Fibroblast of the aortic adventitia (primary cell): ENCODE measurements around the gene FBXO44. TPM values are rescaled to one million over a fixed set of nuclear protein-coding genes. Genes with fewer than 3 reads are reported as not detected.

Experiments used
- DNase-seq: peaks from one replicate; pipeline ENCODE4 v3.0.0-alpha.2; 2010; ENCODE audit warnings: low read depth
- H3K4me3 ChIP-seq: 2 replicates; pipeline ENCODE4 v1.5.1; 2011; ENCODE audit warnings: low read depth, mild to moderate bottlenecking, control low read depth, low read length, moderate library complexity
- total RNA-seq: library from RNA; depleted of rRNA; stranded (reverse); fragments of >200 nt; gene quantifications from 2 replicates; pipeline ENCODE4 v1.2.3, GENCODE V29; 2012; ENCODE audit warnings: low replicate concordance
- TF ChIP-seq, protein P1 (sequence below): IDR thresholded peaks from 2 replicates; pipeline ENCODE4 v1.5.1; 2011; ENCODE audit warnings: mild to moderate bottlenecking, low read length, control low read depth, inconsistent platforms; ENCODE audit not compliant: insufficient read depth

The FBXO44 gene
- total RNA-seq, 1 donor, result 8.1 TPM

DNA sequence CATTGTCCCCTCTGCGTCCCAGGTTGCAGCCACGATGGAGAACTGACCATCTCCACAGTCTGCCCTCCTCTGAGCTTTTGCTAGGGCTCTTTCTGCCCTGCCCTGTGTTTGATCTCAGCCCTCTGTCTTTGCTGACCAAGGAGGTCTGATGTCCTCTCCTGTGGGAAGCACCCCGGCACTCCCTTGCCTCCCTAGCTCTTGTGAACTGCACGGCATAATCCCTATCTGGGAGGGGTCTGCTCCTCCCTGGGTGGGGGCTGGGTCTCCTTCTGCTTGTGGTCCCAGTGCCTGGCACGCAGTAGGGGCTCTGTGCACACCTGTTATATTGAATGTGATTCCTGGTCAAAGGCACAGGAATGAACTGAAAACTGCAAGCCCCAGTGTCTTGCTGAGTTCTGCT lies 39.2 kb downstream of the FBXO44 start:
- H3K4me3 ChIP-seq, result no peak overlapping the region
- TF ChIP-seq, protein P1, sequence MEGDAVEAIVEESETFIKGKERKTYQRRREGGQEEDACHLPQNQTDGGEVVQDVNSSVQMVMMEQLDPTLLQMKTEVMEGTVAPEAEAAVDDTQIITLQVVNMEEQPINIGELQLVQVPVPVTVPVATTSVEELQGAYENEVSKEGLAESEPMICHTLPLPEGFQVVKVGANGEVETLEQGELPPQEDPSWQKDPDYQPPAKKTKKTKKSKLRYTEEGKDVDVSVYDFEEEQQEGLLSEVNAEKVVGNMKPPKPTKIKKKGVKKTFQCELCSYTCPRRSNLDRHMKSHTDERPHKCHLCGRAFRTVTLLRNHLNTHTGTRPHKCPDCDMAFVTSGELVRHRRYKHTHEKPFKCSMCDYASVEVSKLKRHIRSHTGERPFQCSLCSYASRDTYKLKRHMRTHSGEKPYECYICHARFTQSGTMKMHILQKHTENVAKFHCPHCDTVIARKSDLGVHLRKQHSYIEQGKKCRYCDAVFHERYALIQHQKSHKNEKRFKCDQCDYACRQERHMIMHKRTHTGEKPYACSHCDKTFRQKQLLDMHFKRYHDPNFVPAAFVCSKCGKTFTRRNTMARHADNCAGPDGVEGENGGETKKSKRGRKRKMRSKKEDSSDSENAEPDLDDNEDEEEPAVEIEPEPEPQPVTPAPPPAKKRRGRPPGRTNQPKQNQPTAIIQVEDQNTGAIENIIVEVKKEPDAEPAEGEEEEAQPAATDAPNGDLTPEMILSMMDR, result no peak
- no peak for DNase-seq

GRCh38 chr1:11695861-11696260 lies 41.2 kb downstream of the FBXO44 start:
- H3K4me3 ChIP-seq, result no peak overlapping the region
- DNase-seq, result no peak
- TF ChIP-seq, protein P1, result no peak

GRCh38 chr1:11697188-11697892 lies 42.7 kb downstream of the FBXO44 start:
- TF ChIP-seq, protein P1, result no peak
- no peak overlapping the region for H3K4me3 ChIP-seq
- no peak for DNase-seq

DNA sequence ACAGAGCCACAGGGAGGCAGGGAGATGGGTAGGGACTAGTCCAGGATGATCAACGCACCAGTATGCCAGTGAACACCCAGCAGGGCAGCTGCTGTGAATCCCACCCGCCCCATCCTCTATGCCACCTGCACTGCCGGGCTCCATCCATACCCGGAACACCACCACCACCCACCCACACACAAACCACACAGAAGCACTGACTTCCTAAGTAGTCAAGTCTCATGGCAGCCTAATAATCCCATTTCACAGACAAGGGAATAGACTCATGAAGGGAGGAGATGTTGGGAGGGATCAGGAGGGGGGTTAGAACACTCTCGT lies 43.2 kb downstream of the FBXO44 start:
- DNase-seq, result no peak
- no peak overlapping the region for H3K4me3 ChIP-seq
- TF ChIP-seq, protein P1, result no peak

DNA sequence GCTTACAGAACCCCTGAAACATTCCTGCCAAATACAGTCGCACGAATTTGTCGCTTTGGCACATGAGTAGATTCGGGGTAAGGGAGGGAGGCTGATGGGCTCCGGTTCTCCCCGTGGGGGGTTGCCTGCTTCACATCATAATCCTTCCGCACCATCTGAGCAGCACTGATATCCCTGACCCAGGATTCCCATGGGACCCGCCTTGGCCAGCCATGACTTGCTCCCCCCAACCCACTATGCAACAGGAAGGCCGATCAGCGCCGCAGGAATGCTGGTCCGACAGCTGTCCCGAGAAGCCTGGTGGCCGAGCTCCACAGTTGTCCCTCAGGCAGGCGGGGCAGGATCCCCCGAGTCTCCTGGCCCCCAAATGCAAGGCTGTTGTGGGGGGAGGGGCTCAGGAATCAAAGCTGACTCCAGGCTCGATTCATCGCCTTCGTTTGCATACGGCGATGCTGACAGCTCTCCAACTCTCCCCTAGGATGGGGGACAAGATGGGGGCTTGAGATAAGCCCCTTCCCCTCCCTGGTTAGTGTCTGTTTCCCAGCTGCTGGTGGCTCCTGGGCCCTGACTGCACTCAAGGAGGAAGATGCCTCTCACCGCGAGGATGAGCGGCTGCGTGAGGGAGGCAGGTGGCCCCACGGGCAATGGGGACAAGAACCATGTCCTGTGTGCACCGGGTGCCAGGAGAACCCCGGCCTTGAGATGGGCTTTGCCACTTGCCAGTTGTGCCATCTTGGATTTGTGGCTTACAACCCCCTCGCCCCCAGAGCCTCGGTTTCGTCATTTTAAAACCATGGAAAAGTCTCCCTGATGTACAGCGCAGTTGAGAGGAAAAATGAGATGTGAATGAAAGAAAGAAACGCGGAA lies 46.2 kb downstream of the FBXO44 start:
- no peak overlapping the region for H3K4me3 ChIP-seq
- TF ChIP-seq, protein P1, result no peak
- no peak for DNase-seq

DNA sequence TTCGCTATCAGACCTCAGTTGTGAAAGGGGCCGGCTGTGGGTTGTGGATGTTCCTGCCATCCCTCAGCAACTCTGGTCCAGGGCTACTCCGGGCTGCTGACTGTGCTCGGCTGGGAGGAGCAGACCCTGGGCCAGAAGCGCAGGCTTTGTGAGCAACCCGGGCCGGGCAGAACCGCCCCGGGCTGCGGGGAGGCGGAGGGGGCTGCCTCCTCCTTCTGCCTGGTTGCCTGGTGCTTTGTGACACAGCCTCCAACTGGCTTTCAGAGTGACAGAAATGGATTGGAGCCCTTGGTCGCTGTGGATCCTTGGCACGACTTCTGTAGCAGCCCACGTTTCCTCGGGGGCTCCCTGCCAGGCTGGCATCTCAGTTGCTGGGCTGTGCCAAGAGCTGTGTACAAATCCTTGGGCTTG lies 46.9 kb downstream of the FBXO44 start:
- TF ChIP-seq, protein P1, result no peak
- DNase-seq, result no peak
- H3K4me3 ChIP-seq, result no peak overlapping the region
